GM12878 (cell line): ENCODE results near the gene WDR75. TPM values are rescaled to one million over a fixed set of nuclear protein-coding genes. Genes with fewer than 3 reads are reported as not detected.

ENCODE experiments used
- ATAC-seq: fragments of 200-7000 bp; cut with Tn5 transposase; 3 replicates; pipeline ENCODE4 v1.9.1; 2020; ENCODE audit warnings: mild to moderate bottlenecking, moderate library complexity
- BruUV-seq: library from RNA; stranded (reverse); fragments of 400-500 nt; replicated peaks from 2 replicates; lab custom pipeline; 2021; lab: Mats Ljungman, UMichigan
- CTCF ChIA-PET: fragments of 300-600 bp; sonication (Branson Sonifier 250); formaldehyde crosslinking; extraction: SDS; loops from one replicate; lab custom pipeline; 2021; ENCODE audit warnings: inconsistent platforms; lab: Yijun Ruan, JAX
- POLR2A ChIA-PET: fragments of 350-600 bp; formaldehyde crosslinking; extraction: SDS; loops from one replicate; lab custom pipeline; 2021; ENCODE audit warnings: inconsistent platforms; lab: Charles Lee
- RAD21 ChIA-PET: fragments of 300-600 bp; sonication (Branson Sonifier 250); formaldehyde crosslinking; loops from one replicate; lab custom pipeline; 2023; ENCODE audit warnings: antibody characterized with exemption; ENCODE audit not compliant: unreplicated experiment; lab: Charles Lee
- SMC1A ChIA-PET: fragments of 300-600 bp; sonication (Branson Sonifier 250); formaldehyde crosslinking; loops from one replicate; lab custom pipeline; 2023; ENCODE audit not compliant: unreplicated experiment, uncharacterized antibody; lab: Charles Lee
- DNase-seq: peaks from one replicate; pipeline ENCODE4 v3.0.0-alpha.2; 2011; ENCODE audit warnings: low read depth, low spot score
- FAIRE-seq: peaks from 3 replicates; lab custom pipeline; 2011; peaks lifted over from hg19 to GRCh38; lab: Jason Lieb, UNC
- H2AFZ ChIP-seq: 2 replicates; pipeline ENCODE4 v1.6.0; 2011; ENCODE audit warnings: low read depth, low read length, control low read depth; ENCODE audit not compliant: control insufficient read depth
- H3K27ac ChIP-seq: 2 replicates; pipeline ENCODE4 v1.5.1; 2011; ENCODE audit warnings: control low read depth; ENCODE audit not compliant: control insufficient read depth, insufficient read depth
- H3K27me3 ChIP-seq, 2 experiments: replicated peaks in 1 of 2; 2 replicates each; pipeline versions ENCODE4 v1.6.0 to v1.6.1; 2011; ENCODE audit warnings: low read length in 1 of 2; ENCODE audit not compliant: control insufficient read depth in 2 of 2, insufficient read depth in 2 of 2
- H3K36me3 ChIP-seq, 2 experiments: 2 replicates each; pipeline ENCODE4 v1.5.1; 2011; ENCODE audit warnings: low read length in 1 of 2; ENCODE audit not compliant: control insufficient read depth in 2 of 2, insufficient read depth in 2 of 2
- H3K4me1 ChIP-seq: 2 replicates; pipeline ENCODE4 v1.6.1; 2011; ENCODE audit warnings: mild to moderate bottlenecking, low read length, moderate library complexity, mixed read lengths; ENCODE audit not compliant: control insufficient read depth, insufficient read depth
- H3K4me2 ChIP-seq: 2 replicates; pipeline ENCODE4 v1.6.0; 2011; ENCODE audit warnings: control low read depth; ENCODE audit not compliant: control insufficient read depth, insufficient read depth
- H3K4me3 ChIP-seq: fragments of 200-600 bp; sonication (generic); 2 replicates; pipeline ENCODE4 v1.5.1; 2016
- H3K79me2 ChIP-seq: 2 replicates; pipeline ENCODE4 v1.6.0; 2011; ENCODE audit warnings: low read length; ENCODE audit not compliant: control insufficient read depth, insufficient read depth
- H3K9ac ChIP-seq: 2 replicates; pipeline ENCODE4 v1.8.0; 2011; ENCODE audit warnings: low read length, control low read depth, mixed read lengths; ENCODE audit not compliant: control insufficient read depth, insufficient read depth
- H3K9me3 ChIP-seq: replicated peaks from 3 replicates; pipeline ENCODE4 v1.5.1; 2011; ENCODE audit warnings: mild to moderate bottlenecking, low read length; ENCODE audit not compliant: control insufficient read depth, insufficient read depth
- H4K20me1 ChIP-seq: 2 replicates; pipeline ENCODE4 v1.6.0; 2011; ENCODE audit not compliant: control insufficient read depth, insufficient read depth
- ETV6 ChIP-seq, 2 experiments: fragments of 450-650 bp in 1 of 2; IDR thresholded peaks in 1 of 2; conservative IDR thresholded peaks in 1 of 2; 2 replicates each; pipeline ENCODE4 v1.6.1; 2014; ENCODE audit warnings: antibody characterized with exemption in 1 of 2, borderline replicate concordance in 1 of 2, low read depth in 1 of 2, mild to moderate bottlenecking in 1 of 2, moderate library complexity in 1 of 2
- FOXK2 ChIP-seq: fragments of 450-650 bp; IDR thresholded peaks from 2 replicates; pipeline ENCODE4 v1.6.1; 2017; ENCODE audit warnings: mild to moderate bottlenecking, moderate library complexity
- FOXM1 ChIP-seq: IDR thresholded peaks from 2 replicates; pipeline ENCODE4 v1.6.1; 2012; ENCODE audit warnings: low read depth, mild to moderate bottlenecking, inconsistent platforms, low read length, moderate library complexity
- MYB ChIP-seq: fragments of 150-350 bp; IDR thresholded peaks from 2 replicates; pipeline ENCODE4 v1.6.1; 2014; ENCODE audit warnings: mild to moderate bottlenecking, low read depth, low read length, borderline replicate concordance
- MYC ChIP-seq: IDR thresholded peaks from 2 replicates; pipeline ENCODE4 v1.6.1; 2011; ENCODE audit warnings: mild to moderate bottlenecking, low read length, moderate library complexity, inconsistent platforms; ENCODE audit not compliant: insufficient read depth, insufficient replicate concordance, insufficient read length, severe bottlenecking
- NBN ChIP-seq: fragments of 450-650 bp; IDR thresholded peaks from 2 replicates; pipeline ENCODE4 v1.6.1; 2016
- POLR2AphosphoS5 ChIP-seq: IDR thresholded peaks from 2 replicates; pipeline ENCODE4 v1.6.1; 2011; ENCODE audit warnings: mild to moderate bottlenecking, low read length, inconsistent platforms
- RB1 ChIP-seq: fragments of 450-650 bp; formaldehyde crosslinking; IDR thresholded peaks from 2 replicates; pipeline ENCODE4 v1.6.1; 2017; ENCODE audit warnings: mild to moderate bottlenecking, borderline replicate concordance
- SPI1 ChIP-seq: IDR thresholded peaks from 2 replicates; pipeline ENCODE4 v1.6.1; 2011; ENCODE audit warnings: low read depth, mild to moderate bottlenecking, low read length, moderate library complexity, borderline replicate concordance; ENCODE audit not compliant: insufficient read depth
- SUZ12 ChIP-seq: fragments of 200-600 bp; sonication (generic); IDR thresholded peaks from one replicate; pipeline ENCODE4 v1.6.1; 2018; ENCODE audit warnings: antibody characterized with exemption, mild to moderate bottlenecking; ENCODE audit not compliant: unreplicated experiment
- TCF12 ChIP-seq: IDR thresholded peaks from 2 replicates; pipeline ENCODE4 v1.6.1; 2011; ENCODE audit warnings: low read depth, mild to moderate bottlenecking, low read length
- ZNF274 ChIP-seq: IDR thresholded peaks from one replicate; pipeline ENCODE4 v1.8.0; 2011; ENCODE audit not compliant: insufficient read length, insufficient read depth
- WGBS: methylation state at CpG from one replicate; pipeline ENCODE4 v1.1.6; 2016; ENCODE audit warnings: low lambda C conversion rate; ENCODE audit not compliant: insufficient replicate concordance, insufficient coverage; ENCODE audit errors: missing lambda C conversion rate; 5-methylcytosine and 5-hydroxymethylcytosine counted together
- in situ Hi-C: fragments of 300-500 bp; cut with MboI; formaldehyde crosslinking; loops from 9 replicates; pipeline ENCODE4 v1.14.3; 2018; ENCODE audit warnings: mixed read lengths
- intact Hi-C: fragments of 100-400 bp; cut with micrococcal nuclease; formaldehyde crosslinking; loops from one replicate; pipeline ENCODE4 v1.14.2; 2022; ENCODE audit not compliant: unreplicated experiment
- polyA plus RNA-seq, 11 experiments: library from polyadenylated mRNA; depleted of rRNA in 4 of 11; unstranded in 6 of 11; stranded (reverse) in 5 of 11; fragments of >200 nt; fragmentation: Nextera tagmentation in 4 of 11; fragmentation: Illumina TruSeq in 1 of 11; extraction: Ambion mirVana in 4 of 11; extraction: Trizol in 1 of 11; gene quantifications; 1 replicate in 1 of 11; 2 replicates in 10 of 11; pipeline versions ENCODE4 v1.2.1 to v1.2.3, GENCODE V29; 2011 to 2016; ENCODE audit warnings: inconsistent platforms in 2 of 11, missing spikeins in 2 of 11, low read depth in 1 of 11
- total RNA-seq, 4 experiments: library from RNA; depleted of rRNA in 3 of 4; stranded (reverse); fragments of >200 nt in 3 of 4; fragmentation: Illumina TruSeq in 1 of 4; extraction: Trizol in 1 of 4; gene quantifications; 2 replicates each; pipeline versions ENCODE4 v1.2.1 to v1.2.3, GENCODE V29; 2013 to 2021
- TF ChIP-seq, protein P1 (sequence below): fragments of 450-650 bp; IDR thresholded peaks from 2 replicates; pipeline ENCODE4 v1.6.1; 2017; ENCODE audit warnings: mild to moderate bottlenecking, moderate library complexity

The WDR75 gene
- total and polyA plus RNA-seq, 10 of the 15 experiments (the other 5 are each of a cell fraction or from before 2014, with no cell fraction given): 53.1 to 98.5 (median 71.5) TPM

GRCh38 chr2:189487283-189488007, 46.2 kb downstream of the WDR75 start:
- no peak for FAIRE-seq
- ChIA-PET SMC1A (interaction anchor here (0.7 kb wide), 1 partner anchor 1061 kb away, joined by 3 read pairs; no protein-coding TSS in a partner anchor), RAD21 (no interaction called here)
- H3K27me3 ChIP-seq: no peaks in the 10 kb centered on the region; a peak in 1 of 4 replicates
- no peak for TF ChIP-seq SUZ12
- no peak for TF ChIP-seq NBN
- TF ChIP-seq FOXK2: no peak
- TF ChIP-seq FOXM1: no peak
- no peak for TF ChIP-seq MYC
- TF ChIP-seq SPI1: no peak
- TF ChIP-seq POLR2AphosphoS5: no peak
- TF ChIP-seq MYB: no peak
- TF ChIP-seq, all 136 proteins: peak for 0
- ATAC-seq: no peak
- no peak overlapping the region for H2AFZ ChIP-seq
- in situ Hi-C loops: no loop called here
- H3K36me3 ChIP-seq: no peaks in the 10 kb centered on the region
- BruUV-seq: no TSS peak
- 3% methylated on average over 2 of the region's 2 CpGs for WGBS
- DNase-seq: no peak
- no peak overlapping the region for H3K4me3 ChIP-seq
- no peaks in the 10 kb centered on the region for H3K4me1 ChIP-seq
- H3K4me2 ChIP-seq: no peak overlapping the region
- intact Hi-C loops: no loop called here
- CTCF ChIA-PET: no interaction called here
- no peak overlapping the region for H3K27ac ChIP-seq
- no peaks in the 10 kb centered on the region for H3K79me2 ChIP-seq
- no peak overlapping the region for H3K9ac ChIP-seq
- POLR2A ChIA-PET: no interaction called here
- no peaks in the 10 kb centered on the region for H4K20me1 ChIP-seq
- H3K9me3 ChIP-seq: no peaks in the 10 kb centered on the region

DNA sequence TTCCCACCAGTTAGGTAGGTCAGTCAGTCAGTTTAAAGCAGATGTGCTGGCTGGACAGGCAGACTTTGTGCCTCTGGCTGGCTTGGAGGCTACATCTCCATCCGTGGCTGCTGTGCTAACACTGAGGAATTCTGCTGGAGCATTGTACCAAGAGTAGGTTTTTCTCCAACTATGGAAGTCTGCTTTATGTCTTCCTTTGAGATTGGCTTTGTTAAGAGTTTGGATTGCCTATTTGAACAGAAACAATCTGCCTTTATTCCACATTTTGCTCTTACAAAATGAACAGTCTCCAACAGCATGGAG, 46.7 kb downstream of the WDR75 start:
- H3K4me3 ChIP-seq: no peak overlapping the region
- H3K9me3 ChIP-seq: no peaks in the 10 kb centered on the region
- H3K4me1 ChIP-seq: no peaks in the 10 kb centered on the region
- ChIA-PET SMC1A (no interaction called here), POLR2A (no interaction called here), CTCF (no interaction called here)
- BruUV-seq: no TSS peak
- H3K36me3 ChIP-seq: no peaks in the 10 kb centered on the region
- no peak overlapping the region for H3K27ac ChIP-seq
- no peaks in the 10 kb centered on the region; a peak in 1 of 4 replicates for H3K27me3 ChIP-seq
- no peak for ATAC-seq
- no peaks in the 10 kb centered on the region for H4K20me1 ChIP-seq
- no peak for FAIRE-seq
- TF ChIP-seq ZNF274 (no peak), RB1 (no peak), TCF12 (no peak), ETV6 (conservative IDR thresholded peaks at IDR 0.05 in 1 of 2, IDR thresholded peaks at IDR 0.05 in 1 of 2; ENCODE audit: borderline replicate concordance in 1 of 2, low read depth in 1 of 2) (no peak)
- TF ChIP-seq, protein P1, sequence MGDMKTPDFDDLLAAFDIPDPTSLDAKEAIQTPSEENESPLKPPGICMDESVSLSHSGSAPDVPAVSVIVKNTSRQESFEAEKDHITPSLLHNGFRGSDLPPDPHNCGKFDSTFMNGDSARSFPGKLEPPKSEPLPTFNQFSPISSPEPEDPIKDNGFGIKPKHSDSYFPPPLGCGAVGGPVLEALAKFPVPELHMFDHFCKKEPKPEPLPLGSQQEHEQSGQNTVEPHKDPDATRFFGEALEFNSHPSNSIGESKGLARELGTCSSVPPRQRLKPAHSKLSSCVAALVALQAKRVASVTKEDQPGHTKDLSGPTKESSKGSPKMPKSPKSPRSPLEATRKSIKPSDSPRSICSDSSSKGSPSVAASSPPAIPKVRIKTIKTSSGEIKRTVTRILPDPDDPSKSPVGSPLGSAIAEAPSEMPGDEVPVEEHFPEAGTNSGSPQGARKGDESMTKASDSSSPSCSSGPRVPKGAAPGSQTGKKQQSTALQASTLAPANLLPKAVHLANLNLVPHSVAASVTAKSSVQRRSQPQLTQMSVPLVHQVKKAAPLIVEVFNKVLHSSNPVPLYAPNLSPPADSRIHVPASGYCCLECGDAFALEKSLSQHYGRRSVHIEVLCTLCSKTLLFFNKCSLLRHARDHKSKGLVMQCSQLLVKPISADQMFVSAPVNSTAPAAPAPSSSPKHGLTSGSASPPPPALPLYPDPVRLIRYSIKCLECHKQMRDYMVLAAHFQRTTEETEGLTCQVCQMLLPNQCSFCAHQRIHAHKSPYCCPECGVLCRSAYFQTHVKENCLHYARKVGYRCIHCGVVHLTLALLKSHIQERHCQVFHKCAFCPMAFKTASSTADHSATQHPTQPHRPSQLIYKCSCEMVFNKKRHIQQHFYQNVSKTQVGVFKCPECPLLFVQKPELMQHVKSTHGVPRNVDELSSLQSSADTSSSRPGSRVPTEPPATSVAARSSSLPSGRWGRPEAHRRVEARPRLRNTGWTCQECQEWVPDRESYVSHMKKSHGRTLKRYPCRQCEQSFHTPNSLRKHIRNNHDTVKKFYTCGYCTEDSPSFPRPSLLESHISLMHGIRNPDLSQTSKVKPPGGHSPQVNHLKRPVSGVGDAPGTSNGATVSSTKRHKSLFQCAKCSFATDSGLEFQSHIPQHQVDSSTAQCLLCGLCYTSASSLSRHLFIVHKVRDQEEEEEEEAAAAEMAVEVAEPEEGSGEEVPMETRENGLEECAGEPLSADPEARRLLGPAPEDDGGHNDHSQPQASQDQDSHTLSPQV: no peak
- TF ChIP-seq, all 136 proteins: peak for 0
- in situ Hi-C loops: no loop called here
- DNase-seq: no peak
- RAD21 ChIA-PET: no interaction called here
- 0% methylated on average over 1 of the region's 1 CpG for WGBS
- Histone ChIP-seq H3K9ac (no peak overlapping the region), H3K4me2 (no peak overlapping the region), H2AFZ (no peak overlapping the region), H3K79me2 (no peaks in the 10 kb centered on the region)
- intact Hi-C loops: no loop called here
